ENCODE measurements around the gene HEXD.

HEXD gene

GRCh38 chr17:82433560-82434215 is 15.5 kb downstream of the HEXD start:
- no peaks in the 10 kb centered on the region for H3K27me3 ChIP-seq (replicated peaks; ENCODE audit: control insufficient read depth, insufficient read depth, low read length)
- no peaks in the 10 kb centered on the region; the same call in none of the 2 replicates for H3K36me3 ChIP-seq (ENCODE audit: control insufficient read depth, insufficient read depth, low read length)
- no peak for DNase-seq (ENCODE audit: extremely low read depth, insufficient read length)
- no peak overlapping the region for H3K4me3 ChIP-seq (replicated peaks; ENCODE audit: low read depth, low read length)
- TF ChIP-seq, protein P1, sequence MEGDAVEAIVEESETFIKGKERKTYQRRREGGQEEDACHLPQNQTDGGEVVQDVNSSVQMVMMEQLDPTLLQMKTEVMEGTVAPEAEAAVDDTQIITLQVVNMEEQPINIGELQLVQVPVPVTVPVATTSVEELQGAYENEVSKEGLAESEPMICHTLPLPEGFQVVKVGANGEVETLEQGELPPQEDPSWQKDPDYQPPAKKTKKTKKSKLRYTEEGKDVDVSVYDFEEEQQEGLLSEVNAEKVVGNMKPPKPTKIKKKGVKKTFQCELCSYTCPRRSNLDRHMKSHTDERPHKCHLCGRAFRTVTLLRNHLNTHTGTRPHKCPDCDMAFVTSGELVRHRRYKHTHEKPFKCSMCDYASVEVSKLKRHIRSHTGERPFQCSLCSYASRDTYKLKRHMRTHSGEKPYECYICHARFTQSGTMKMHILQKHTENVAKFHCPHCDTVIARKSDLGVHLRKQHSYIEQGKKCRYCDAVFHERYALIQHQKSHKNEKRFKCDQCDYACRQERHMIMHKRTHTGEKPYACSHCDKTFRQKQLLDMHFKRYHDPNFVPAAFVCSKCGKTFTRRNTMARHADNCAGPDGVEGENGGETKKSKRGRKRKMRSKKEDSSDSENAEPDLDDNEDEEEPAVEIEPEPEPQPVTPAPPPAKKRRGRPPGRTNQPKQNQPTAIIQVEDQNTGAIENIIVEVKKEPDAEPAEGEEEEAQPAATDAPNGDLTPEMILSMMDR (IDR thresholded peaks at IDR 0.05; ENCODE audit: insufficient read depth, low read length, poor library complexity, severe bottlenecking) = no peak

DNA sequence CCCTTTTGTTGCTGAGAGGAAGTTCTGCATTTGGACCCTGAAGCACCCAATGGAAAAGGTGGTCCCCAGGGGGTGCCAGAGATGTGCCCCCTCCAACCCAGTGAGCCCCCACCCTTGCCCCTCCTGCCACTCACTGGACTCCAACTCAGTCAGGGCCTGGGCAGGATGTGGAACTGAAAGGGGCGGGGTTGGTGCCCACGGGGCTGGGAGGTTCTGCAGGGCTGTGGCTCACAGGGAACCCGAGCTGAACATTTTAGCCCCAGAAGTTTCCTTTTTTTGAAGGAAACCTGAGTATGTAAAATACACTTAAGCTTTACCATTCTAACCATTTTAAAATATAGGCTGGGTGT is 16.0 kb downstream of the HEXD start:
- no peak for DNase-seq (ENCODE audit: extremely low read depth, insufficient read length)
- Histone ChIP-seq H3K4me3 (replicated peaks; ENCODE audit: low read depth, low read length) (no peak overlapping the region), H3K27me3 (replicated peaks; ENCODE audit: control insufficient read depth, insufficient read depth, low read length) (no peaks in the 10 kb centered on the region), H3K36me3 (ENCODE audit: control insufficient read depth, insufficient read depth, low read length) (no peaks in the 10 kb centered on the region; the same call in none of the 2 replicates)
- TF ChIP-seq, protein P1 (IDR thresholded peaks at IDR 0.05; ENCODE audit: insufficient read depth, low read length, poor library complexity, severe bottlenecking) = no peak

GRCh38 chr17:82435103-82435502 is 17.0 kb downstream of the HEXD start:
- Histone ChIP-seq H3K4me3 (replicated peaks; ENCODE audit: low read depth, low read length) (no peak overlapping the region), H3K36me3 (ENCODE audit: control insufficient read depth, insufficient read depth, low read length) (no peaks in the 10 kb centered on the region; the same call in none of the 2 replicates), H3K27me3 (replicated peaks; ENCODE audit: control insufficient read depth, insufficient read depth, low read length) (no peaks in the 10 kb centered on the region)
- TF ChIP-seq, protein P1 (IDR thresholded peaks at IDR 0.05; ENCODE audit: insufficient read depth, low read length, poor library complexity, severe bottlenecking) = no peak
- no peak for DNase-seq (ENCODE audit: extremely low read depth, insufficient read length)

DNA sequence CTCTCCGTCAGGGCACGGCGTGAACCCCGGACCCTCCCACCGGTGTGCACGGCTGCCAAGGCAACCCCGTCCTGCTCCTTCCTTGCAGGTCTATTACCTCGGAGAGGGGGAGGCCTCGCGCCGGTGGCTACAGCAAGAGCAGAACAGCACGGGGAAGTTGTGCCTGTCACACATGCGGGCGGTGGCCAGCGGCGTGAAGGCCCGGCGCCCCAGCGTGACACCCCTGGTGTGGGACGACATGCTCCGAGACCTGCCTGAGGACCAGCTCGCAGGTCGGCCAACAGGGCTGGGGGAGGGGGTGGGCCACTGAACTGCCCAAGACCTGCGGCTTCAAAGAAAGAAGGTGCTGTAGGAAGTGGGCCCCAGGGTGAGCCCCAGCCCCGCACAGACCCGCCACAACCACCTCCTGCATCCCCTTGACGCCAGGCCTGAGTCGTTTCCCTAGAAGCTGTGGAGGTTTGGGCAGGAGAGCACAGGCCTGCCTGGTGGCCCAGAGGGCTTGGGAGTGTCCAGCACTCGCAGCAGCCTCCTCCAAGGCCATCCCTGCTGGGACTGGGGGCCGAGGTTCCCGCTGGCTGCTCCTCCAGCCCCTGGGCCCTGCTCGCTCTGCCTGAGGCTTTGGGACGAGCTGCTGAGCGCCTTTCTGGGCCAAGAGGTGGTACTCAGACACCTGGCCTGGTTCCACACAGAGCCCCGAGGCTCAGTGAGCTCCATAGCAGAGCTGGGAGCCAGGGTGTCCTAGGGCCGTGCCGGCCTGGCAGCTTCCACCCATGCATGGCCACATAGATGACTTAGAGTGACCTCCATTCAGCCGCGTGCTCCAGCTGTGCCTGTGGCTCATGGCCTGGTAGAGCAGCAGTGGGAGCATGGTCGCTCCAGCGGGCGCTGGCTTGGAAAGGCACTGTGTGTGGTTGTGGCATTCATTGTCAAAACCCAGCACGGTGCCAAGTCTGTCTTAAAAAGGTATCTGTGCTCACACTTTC is 17.7 kb downstream of the HEXD start:
- H3K36me3 ChIP-seq (ENCODE audit: control insufficient read depth, insufficient read depth, low read length) = no peaks in the 10 kb centered on the region; the same call in none of the 2 replicates
- no peaks in the 10 kb centered on the region for H3K27me3 ChIP-seq (replicated peaks; ENCODE audit: control insufficient read depth, insufficient read depth, low read length)
- TF ChIP-seq, protein P1 (IDR thresholded peaks at IDR 0.05; ENCODE audit: insufficient read depth, low read length, poor library complexity, severe bottlenecking) = no peak
- no peak overlapping the region for H3K4me3 ChIP-seq (replicated peaks; ENCODE audit: low read depth, low read length)
- no peak for DNase-seq (ENCODE audit: extremely low read depth, insufficient read length)

DNA sequence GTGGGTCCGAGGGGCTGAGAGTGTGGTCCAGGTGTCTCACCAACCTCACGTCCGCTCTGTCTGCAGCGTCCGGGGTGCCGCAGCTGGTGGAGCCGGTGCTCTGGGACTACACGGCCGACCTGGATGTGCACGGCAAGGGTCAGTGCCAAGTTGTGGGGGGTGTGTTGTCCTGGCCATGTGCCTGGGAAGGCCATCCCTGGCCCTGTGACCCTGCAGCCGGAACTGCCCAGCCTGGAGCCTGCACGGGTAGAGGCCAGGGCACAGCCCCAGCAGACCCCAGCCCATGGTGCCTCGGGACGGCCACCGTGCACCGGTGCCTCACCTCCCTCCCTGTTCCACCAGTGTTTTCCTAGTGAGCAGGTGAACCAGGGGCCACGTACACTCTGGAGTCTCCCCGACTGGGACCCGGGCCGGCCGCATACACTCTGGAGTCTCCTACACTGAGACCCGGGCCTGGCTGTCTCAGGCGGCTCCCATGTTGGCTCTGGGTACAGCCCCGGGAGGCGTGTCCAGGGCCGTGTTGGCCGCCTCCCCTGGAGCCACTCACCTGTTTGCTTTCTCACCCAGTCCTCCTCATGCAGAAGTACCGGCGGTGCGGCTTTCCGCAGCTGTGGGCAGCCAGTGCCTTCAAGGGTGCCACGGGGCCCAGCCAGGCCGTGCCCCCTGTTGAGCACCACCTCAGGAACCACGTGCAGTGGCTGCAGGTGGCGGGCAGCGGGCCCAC is 18.6 kb downstream of the HEXD start:
- Histone ChIP-seq H3K36me3 (ENCODE audit: control insufficient read depth, insufficient read depth, low read length) (peaks cover under 1% of the 10 kb centered on the region), H3K27me3 (replicated peaks; ENCODE audit: control insufficient read depth, insufficient read depth, low read length) (no peaks in the 10 kb centered on the region), H3K4me3 (replicated peaks; ENCODE audit: low read depth, low read length) (no peak overlapping the region)
- TF ChIP-seq, protein P1 (IDR thresholded peaks at IDR 0.05; ENCODE audit: insufficient read depth, low read length, poor library complexity, severe bottlenecking) = no peak
- no peak for DNase-seq (ENCODE audit: extremely low read depth, insufficient read length)
